Activated T-cell treated with anti-CD3 and anti-CD28 coated beads for 24 hours (primary cell): ENCODE measurements around the gene ACVRL1.

Experiments
- DNase-seq: peaks from one replicate; pipeline ENCODE4 v3.0.0-alpha.2; 2020; ENCODE audit warnings: low read depth

The ACVRL1 gene

GRCh38 chr12:51898937-51899336, 8.4 kb upstream of the ACVRL1 start:
- no peak for DNase-seq

GRCh38 chr12:51900323-51900889, 6.9 kb upstream of the ACVRL1 start:
- no peak for DNase-seq

GRCh38 chr12:51901121-51901817, 6.0 kb upstream of the ACVRL1 start:
- no peak for DNase-seq

- DNase-seq = no peak
These were observed 5.4 kb upstream of the ACVRL1 start for GRCh38 chr12:51901881-51902280.

- DNase-seq = no peak
These were observed 2.3 kb upstream of the ACVRL1 start for GRCh38 chr12:51904951-51905470.

GRCh38 chr12:51905471-51906429, 1.6 kb upstream of the ACVRL1 start:
- no peak for DNase-seq

- DNase-seq = no peak
These were observed 748 bp upstream of the ACVRL1 start for GRCh38 chr12:51906430-51907082.

- DNase-seq = no peak
These were observed 637 bp downstream of the ACVRL1 start for GRCh38 chr12:51907856-51908425.

- DNase-seq = no peak
These were observed 1.7 kb downstream of the ACVRL1 start for GRCh38 chr12:51908876-51909592.

- DNase-seq = no peak
These were observed 2.9 kb downstream of the ACVRL1 start for GRCh38 chr12:51910168-51910567.

- no peak for DNase-seq
These were observed 3.4 kb downstream of the ACVRL1 start for GRCh38 chr12:51910691-51911090.

GRCh38 chr12:51911307-51911706, 4.0 kb downstream of the ACVRL1 start:
- no peak for DNase-seq

GRCh38 chr12:51911788-51912711, 4.7 kb downstream of the ACVRL1 start:
- no peak for DNase-seq

- no peak for DNase-seq
These were observed 6.0 kb downstream of the ACVRL1 start for GRCh38 chr12:51913071-51914033.

- no peak for DNase-seq
These were observed 7.0 kb downstream of the ACVRL1 start for GRCh38 chr12:51914034-51914923.

- no peak for DNase-seq
These were observed 7.8 kb downstream of the ACVRL1 start for GRCh38 chr12:51915003-51915625.

- DNase-seq = no peak
These were observed 8.6 kb downstream of the ACVRL1 start for GRCh38 chr12:51915951-51916350.
